ENCODE measurements around the gene MVB12B.

Gene MVB12B

DNA sequence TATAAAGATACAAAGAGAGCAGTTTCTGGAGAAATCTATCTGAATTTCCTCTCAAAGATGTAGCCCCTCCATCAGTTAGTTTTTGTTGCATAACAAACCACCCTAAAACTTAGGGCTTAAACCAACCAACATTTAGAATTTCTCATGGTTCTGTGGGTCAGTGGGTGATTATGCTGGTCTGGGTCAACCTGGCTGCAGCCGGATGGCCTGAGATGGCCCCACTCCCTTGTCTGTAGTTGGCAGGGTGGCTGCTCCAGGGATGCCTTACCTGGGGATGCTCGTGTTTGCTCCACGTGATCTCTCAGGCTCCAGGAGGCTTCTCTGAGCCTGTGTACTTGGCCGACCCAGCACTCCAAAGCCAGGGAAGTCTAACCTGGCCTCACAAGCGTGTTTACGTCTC, 139.3 kb downstream of the MVB12B start:
- in situ Hi-C loops (cut with MboI; ENCODE audit: low sequenced_read_pairs): no loop called here

DNA sequence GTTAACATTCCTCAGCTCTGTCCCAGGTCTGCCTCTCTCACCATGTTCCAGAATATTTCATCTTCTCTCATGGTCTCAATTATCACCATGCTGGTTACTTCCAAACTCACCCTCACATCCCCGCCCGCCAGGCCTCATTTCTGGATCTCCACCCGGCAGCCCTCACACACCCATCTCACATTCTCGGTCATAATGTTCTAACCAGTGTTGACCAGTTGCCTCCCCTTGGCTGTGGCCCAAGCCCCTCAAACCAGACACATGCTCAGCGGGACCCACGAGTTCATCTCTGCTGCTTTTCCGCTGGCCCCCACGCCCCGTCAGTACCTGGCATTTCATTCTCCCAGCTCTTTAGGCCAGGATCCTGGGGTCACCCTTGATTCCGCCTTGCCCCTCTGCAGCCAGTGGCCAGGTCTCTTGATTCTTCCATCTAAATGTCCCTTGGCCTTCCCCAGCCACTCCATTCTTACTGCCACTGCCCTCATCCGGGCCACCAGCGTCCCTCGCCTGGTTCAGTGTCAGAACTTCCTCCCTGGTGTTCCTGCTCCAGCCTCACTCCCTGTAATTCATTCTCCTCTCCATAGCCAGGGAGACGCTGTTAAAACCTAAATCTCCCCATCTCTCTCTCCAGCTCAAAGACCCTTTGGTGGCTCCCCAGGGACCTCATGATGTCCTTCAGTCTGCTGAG, 141.7 kb downstream of the MVB12B start:
- in situ Hi-C loops (cut with MboI; ENCODE audit: low sequenced_read_pairs): no loop called here

DNA sequence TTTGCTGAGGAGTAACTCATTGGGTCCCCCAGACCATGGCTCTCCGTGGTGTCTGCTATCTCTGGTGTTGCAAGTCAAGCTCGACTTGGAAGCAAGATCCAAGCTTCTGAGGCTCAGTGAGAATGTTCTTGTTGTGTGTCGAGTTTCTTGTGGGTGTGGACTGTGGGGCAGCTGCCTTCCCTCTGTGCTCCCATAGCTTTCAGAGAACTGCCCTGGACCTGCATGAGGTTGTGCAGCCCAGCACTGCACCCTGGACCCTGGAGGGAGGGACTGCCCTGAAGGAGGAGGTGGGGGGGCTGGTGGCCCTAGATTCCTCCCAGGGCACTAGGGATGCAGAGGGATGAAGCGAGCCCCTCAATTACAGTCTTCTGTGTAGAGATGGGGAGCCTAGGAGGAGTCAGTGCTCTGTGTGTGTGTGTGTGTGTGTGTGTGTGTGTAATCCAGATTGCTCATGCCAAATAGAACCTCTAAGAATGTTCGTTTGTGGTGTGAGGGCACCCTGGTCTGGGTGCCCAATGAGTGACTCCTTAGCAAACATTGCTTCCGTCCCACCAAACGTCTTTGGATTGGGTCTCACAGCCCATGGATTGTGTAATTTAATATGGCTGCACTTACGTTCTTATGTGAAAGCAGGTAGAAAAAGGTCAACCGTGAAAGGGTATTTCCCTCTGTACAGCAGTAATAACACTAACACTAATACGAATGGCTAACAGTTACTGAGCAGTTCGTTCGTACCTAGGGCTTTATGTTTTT, 143.8 kb downstream of the MVB12B start:
- in situ Hi-C loops (cut with MboI; ENCODE audit: low sequenced_read_pairs): no loop called here

DNA sequence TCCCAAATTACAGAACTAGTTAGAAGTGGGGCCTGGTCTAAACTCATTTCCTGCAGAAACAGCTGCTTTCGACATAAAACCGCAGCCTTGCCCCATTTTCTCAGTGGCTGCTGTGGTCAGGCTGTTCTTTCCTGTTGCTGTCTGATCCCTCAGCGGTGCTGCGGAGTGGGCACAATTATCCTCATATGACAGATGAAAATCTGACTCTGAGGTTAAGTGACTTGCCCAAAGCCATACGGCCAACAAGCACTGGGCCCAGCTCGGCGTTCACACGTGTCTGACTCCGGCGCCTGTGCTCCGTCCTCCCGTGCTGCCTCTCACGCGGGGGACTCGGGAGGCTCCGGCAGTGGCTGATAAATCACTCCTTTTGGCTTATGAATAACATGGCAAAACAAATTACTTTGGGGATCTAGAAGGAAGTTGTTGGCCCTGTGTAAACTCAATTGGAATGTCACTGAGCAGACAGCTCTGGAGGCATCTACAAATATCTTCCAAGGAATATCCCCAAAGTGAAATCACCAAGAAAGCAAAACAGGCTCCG, 144.5 kb downstream of the MVB12B start:
- in situ Hi-C loops (cut with MboI; ENCODE audit: low sequenced_read_pairs): no loop called here

DNA sequence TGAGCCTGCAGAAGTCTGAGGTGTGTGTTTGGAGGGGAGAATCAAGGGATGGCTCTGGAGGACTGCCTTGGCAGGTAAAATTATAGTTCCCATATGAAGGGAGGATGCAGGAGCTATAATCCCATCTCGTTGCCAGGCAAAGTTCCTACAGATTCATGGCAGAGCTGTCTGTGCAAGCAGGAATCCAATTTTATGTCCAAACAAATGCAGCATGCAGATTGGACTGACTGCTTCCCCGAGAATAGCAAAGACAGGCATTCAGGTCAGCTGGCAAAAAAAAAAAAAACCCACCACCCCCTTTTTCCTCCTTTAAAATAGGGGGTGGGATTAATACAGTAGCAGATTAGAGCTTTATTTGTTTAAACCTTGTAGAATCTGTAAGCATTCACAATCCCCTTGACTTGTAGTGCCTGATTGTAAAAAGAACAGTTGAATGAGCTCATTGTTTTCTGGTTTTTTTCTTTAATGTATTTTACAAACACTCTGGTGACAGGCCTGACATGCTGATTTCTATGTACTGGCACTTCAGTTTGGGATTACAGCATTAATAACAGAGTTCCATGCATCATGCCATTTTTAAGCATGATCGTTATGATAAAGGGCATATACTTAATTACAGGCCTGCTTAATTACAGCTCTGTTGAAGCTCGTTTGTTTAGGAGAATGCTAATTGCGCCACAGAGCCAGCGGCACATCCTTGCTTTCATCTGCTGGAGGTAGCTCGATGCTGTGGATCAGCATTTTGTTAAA, 145.7 kb downstream of the MVB12B start:
- in situ Hi-C loops (cut with MboI; ENCODE audit: low sequenced_read_pairs): no loop called here

DNA sequence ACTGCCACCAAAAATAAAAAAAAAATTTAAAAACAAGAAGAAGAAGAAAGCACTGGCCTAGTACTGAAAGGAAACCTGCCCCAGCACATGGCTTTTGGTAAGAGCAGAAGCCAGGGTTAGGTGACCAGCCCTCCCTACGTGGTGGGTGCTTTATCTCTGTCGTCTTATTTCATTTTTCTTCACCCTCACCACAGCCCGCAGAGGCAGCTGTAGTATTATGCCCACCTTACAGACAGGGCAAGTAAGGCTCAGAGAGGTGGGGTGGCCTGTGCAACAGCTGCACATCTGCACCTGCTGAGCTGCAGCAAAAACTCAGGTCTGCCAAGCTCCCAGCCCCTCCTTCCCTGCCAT, 146.3 kb downstream of the MVB12B start:
- in situ Hi-C loops (cut with MboI; ENCODE audit: low sequenced_read_pairs): no loop called here

DNA sequence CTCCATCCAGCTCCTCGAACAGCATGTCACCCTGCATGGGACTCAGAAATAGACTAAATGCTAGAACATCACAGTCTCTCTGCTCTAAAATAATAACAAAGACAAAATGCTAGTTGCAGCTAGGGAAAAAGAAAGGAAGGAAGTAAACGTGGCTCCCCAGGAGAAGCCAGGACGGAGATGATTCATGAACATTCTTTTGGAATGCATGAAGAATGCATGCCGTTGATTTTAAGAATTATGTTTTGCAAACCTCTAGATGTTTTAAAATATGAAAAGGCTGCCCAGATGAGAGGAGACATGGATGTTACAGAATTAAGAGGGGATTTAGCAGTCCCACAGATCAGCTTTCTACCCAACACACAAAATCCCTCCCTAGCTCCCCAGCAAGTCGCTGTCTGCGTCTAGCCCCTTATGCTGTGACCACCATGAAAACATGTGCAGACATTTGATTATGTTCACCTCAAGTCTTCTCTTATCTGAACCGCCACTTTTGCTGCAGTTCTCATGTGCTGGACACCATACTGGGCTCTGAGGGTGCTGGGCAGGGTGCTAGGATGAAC, 147.7 kb downstream of the MVB12B start:
- in situ Hi-C loops (cut with MboI; ENCODE audit: low sequenced_read_pairs): no loop called here

DNA sequence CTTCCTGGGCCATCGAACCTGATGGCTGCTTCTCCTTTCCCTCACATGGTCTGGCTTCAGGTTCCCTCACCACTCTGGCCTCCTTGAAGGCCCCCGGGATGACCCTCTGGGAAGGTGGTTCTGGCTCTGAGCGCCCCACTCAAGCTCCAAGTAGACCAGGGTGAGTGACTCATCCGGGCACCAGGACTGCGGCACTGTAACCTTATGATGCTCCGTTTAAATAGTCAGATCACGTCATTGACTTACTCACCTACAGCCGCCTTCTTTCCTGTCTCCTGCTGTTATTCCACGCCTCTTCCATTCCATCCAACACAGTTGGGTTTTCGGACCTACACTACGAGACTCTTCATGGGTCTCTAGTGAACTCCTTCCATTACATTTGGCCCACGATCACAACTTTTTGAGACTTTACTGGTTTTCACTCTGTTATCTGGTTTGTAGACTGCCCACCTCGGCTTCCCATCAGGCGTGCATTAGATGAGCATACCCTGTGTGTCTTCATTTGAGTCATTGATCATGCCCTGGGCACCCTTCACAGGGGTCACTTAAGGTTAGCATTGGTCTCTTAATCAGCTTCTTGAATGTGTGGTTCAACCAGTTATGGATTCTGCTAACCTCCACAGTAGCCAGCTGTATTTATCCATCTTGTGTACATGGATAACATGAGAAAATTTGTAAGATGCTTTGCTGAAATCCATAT, 148.3 kb downstream of the MVB12B start:
- in situ Hi-C loops (cut with MboI; ENCODE audit: low sequenced_read_pairs): loop anchor here (25.0 kb wide), 1 partner anchor 1063 kb away; no protein-coding TSS in a partner anchor

DNA sequence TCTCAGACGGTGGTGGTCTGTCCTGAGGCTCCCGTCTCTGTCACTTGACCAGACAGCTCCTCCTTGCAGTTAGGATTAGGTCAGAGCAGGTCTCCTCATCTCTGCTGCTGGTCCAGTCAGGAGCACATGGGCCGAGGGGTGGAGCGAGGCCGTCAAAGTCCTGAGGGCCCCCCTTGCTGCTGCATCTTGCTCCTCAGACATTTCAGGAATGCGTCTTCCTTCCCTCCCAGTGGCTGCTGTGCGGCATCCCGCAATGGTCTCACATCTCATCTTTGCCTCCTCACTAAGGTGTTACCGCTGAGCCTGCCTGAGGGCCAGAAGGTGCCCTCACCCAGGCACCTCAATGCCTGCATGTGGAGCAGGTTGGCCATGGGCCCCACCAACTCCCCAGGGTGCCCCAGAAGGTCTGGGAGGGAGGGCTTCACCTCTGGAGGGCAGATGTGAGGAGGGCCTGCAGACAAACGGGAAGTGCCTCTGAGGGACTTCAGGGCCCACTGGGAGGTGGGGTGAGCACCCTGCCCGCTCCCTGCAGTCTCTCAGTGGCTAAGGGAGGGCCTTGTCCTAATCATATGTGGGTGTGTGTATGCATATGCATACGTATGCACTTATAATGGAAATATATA, 149.4 kb downstream of the MVB12B start:
- in situ Hi-C loops (cut with MboI; ENCODE audit: low sequenced_read_pairs): loop anchor here (25.0 kb wide), 1 partner anchor 1064 kb away; no protein-coding TSS in a partner anchor

DNA sequence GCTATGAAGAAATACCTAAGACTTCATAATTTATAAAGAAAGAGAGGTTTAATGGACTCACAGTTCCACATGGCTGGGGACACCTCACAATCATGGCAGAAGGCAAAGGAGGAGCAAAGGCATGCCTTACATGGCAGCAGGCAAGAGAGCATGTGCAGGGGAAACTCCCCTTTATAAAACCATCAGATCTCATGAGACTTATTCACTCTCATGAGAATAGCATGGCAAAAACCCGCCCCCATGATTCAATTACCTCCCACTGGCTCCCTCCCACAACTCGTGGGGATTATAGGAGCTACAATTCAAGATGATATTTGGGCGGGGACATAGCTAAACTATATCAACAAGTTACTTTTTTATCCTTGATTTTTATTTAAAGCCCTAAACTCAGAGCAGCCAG, 150.8 kb downstream of the MVB12B start:
- in situ Hi-C loops (cut with MboI; ENCODE audit: low sequenced_read_pairs): loop anchor here (25.0 kb wide), 1 partner anchor 1065 kb away; no protein-coding TSS in a partner anchor

DNA sequence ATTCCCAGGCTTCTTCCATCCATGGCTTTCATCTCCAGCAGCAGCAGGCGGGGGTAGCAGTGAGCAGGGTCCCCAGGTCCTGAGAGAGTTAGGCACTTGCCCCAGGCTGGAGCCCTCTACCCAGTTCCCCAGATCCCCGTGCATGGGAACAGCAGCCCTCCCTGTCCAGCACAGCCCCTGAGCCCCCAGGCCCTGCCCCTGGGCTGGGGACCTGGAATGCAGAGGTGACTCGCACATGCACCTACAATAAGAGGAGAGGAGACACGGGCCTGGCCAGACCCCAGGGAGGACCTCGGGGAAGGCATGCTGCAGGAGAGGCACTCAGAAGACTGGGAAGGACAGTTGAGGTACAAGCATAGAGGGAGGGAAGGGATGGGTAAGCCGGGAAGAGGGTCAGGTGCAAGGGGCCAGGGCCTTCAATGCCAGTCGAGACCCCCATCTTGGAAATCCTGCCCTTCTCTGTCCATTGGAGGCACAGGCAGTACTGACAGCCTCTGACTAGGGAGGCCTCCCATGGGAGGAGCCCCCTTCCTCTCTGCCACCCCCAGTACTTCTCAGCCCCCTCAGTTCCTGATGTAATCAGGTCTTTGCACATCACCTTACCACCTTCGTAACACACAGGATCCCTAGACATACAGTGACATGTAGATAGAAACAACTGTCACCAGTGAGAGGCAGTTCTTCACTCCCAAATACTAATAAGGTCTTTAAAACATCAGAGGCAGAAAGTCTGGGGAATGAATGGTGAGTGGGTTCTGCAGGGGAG, 151.8 kb downstream of the MVB12B start:
- in situ Hi-C loops (cut with MboI; ENCODE audit: low sequenced_read_pairs): loop anchor here (25.0 kb wide), 1 partner anchor 1066 kb away; no protein-coding TSS in a partner anchor

DNA sequence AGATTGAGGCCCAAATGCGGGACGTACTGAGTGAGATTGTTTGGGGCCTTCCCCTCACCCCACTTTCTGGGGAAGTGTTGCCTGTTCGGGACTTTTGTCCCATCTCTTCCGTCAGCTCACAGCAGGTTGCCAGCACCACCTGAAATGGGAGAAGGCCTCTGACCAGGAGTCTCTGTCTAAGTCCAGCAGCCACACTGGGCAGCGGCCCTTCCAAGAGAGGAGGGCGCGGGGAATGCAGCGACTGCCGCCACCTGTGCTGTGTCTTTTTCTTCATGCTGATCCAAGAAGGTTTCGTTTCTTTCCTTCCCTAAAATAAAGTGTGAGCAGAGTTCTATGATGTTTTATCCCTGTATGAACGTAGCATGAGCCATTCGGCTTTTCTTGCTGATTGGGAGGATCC, 152.9 kb downstream of the MVB12B start:
- in situ Hi-C loops (cut with MboI; ENCODE audit: low sequenced_read_pairs): loop anchor here (25.0 kb wide), 1 partner anchor 1067 kb away; no protein-coding TSS in a partner anchor

DNA sequence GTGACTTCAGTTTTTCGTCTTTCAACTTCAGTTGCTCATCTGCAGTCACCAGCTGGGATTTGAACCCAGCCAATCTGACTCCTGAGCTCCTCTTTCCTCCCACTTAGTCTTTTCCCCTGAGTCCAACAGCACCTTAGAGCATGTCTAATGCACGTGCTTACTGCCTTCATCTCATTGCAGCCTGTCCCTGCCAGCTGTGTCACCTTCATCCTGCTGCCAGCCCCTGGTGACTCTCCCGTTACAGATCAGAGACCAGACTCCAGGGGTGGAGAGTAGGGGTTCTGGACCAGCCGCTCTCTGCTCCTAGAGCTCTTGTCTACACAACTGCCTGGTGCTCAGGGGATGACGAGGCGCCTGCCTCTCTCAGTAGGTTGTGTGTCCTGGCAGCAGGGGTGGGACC, 154.2 kb downstream of the MVB12B start:
- in situ Hi-C loops (cut with MboI; ENCODE audit: low sequenced_read_pairs): loop anchor here (25.0 kb wide), 1 partner anchor 1069 kb away; no protein-coding TSS in a partner anchor

DNA sequence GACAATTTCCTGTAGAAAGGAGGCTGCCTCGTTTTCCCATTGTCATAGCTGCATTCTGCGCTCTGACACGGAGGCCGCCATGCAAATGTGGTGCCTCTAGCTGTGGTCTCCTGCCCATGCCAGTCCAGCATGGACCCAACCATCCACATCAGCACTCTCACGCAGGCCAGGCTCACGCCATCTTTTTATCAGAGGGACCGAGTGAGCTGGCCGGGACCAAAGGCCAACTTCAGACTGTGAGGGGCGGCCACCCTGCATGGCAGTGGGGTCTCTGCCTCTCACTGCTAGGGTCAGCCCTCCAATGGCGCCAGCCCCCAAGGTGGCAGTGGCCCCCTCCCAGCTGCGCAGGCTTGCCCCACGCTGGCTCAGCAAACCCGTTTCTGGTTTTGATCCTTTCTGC, 155.2 kb downstream of the MVB12B start:
- in situ Hi-C loops (cut with MboI; ENCODE audit: low sequenced_read_pairs): loop anchor here (25.0 kb wide), 1 partner anchor 1070 kb away; no protein-coding TSS in a partner anchor

DNA sequence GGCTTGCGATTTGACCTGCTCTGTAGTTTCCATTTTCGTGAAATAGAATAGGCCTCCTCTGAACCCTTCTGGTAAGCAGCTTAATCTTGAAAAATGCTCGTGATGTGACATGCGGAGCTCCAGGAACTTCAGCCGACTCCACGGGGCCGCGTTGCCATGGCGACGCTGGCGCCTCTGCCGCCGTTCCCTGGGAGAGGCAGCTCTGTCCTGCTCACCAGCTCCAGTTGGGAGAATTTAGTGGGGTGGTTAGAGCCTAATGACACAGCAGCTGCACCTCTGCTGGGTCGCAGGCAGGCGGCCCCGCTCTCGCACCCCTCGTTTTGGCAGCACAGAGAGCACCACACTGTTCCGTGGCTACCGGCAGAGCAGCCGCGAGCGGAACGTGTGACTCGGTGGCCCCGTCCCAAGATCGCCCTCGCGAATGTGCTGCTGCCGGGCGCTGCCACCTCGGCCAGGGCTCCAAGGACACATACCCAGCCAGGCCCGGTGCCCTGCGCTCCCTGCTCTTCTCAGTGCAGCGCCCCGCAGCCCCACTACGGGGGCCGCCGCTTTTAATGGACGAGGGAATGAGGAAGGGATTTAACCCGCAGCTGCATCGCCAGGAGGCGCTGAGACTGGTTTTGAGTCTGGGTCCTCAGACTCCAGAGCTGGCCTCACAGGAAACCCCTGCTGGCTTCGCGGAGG, 155.9 kb downstream of the MVB12B start:
- in situ Hi-C loops (cut with MboI; ENCODE audit: low sequenced_read_pairs): loop anchor here (25.0 kb wide), 1 partner anchor 1070 kb away; no protein-coding TSS in a partner anchor

DNA sequence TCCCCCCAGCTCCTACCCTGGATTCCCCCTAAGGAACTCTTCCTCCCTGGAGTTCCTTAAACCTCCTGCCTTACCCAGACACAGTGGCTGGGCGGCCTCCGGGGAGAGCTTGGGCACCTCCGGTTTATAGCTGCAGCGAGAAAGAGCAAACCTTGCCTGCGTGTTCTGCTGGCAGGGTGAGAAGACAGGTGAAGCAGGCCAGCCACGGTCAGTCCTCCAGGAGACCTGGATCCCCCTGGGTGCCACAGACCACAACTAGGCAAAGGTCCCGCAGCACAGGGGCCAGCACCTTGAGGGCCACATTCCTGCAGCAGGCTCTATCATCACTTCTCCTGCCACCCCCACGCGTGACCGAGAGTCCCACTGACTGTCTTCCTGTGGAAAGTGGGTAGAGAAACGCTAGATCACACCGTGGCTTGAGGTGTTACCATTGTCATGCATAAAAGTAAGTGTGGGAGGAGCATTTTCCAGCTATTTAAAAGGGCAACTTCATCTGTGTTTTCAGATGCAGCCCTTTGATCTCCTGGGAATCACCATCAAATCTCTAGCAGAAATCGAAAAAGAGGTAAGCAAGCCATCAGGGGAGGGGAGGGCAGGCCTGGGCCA, 156.9 kb downstream of the MVB12B start:
- in situ Hi-C loops (cut with MboI; ENCODE audit: low sequenced_read_pairs): loop anchor here (25.0 kb wide), 1 partner anchor 1071 kb away; no protein-coding TSS in a partner anchor

DNA sequence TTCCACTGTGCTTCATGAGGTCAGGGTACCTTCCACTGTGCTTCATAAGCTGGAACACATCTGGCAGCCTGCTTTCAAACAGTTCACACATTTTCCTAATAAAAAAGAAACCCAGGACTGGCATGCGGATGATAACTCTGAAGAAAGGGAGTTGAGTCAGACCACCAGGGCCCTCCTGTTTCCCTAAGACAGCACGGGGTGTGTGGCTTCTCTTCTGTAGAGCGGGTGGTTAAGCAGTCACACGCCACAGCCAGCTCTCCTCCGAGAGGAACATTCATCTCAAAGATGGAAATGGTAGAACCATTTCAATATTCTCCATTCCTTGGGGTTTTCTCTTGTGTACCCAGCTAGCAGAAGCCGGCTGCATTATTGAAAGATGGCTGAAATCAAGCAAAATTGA, 159.0 kb downstream of the MVB12B start:
- in situ Hi-C loops (cut with MboI; ENCODE audit: low sequenced_read_pairs): loop anchor here (25.0 kb wide), 1 partner anchor 1073 kb away; no protein-coding TSS in a partner anchor

DNA sequence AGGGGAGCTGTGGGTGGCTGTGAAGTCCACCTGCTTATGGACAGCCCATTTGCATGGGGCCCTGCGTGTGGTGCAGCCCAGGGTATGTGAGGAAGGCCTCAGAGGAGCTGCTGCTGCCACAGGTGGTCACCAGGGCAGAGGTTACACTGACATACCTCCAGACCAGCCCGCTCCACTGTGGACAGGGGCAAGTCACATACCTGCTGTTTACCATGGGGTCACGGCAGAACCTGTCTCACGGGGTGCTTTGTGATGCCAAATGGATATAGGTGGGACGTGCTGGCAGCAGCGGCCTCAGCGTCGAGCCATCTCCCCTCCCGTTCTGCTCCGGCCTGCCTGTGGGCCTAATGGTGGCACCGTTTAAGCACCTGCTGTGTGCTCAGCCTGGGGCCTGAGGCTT, 159.6 kb downstream of the MVB12B start:
- in situ Hi-C loops (cut with MboI; ENCODE audit: low sequenced_read_pairs): loop anchor here (25.0 kb wide), 1 partner anchor 1074 kb away; no protein-coding TSS in a partner anchor
